MM.1S (cell line): ENCODE results near the gene CDK11B.

ENCODE experiments used
- DNase-seq: peaks from one replicate; pipeline ENCODE4 v3.0.0-alpha.2; 2015
- H2AFZ ChIP-seq: fragments of 300-600 bp; sonication (generic); 2 replicates; pipeline ENCODE4 v1.6.0; 2016; ENCODE audit warnings: antibody characterized with exemption, low read length
- H3F3A ChIP-seq: fragments of 300-600 bp; sonication (generic); 2 replicates; pipeline ENCODE4 v1.6.1; 2016; ENCODE audit warnings: mild to moderate bottlenecking, antibody characterized with exemption, low read length, moderate library complexity, mixed read lengths; ENCODE audit not compliant: insufficient read depth
- H3K27ac ChIP-seq: fragments of 300-600 bp; sonication (generic); 2 replicates; pipeline ENCODE4 v1.5.1; 2016; ENCODE audit warnings: mild to moderate bottlenecking, low read length
- H3K27me3 ChIP-seq: fragments of 300-600 bp; sonication (generic); replicated peaks from 2 replicates; pipeline ENCODE4 v1.6.0; 2016; ENCODE audit warnings: low read length; ENCODE audit not compliant: insufficient read depth
- H3K36me3 ChIP-seq: fragments of 300-600 bp; sonication (generic); replicated peaks from 2 replicates; pipeline ENCODE4 v1.6.1; 2016; ENCODE audit warnings: mild to moderate bottlenecking, low read length, mixed read lengths; ENCODE audit not compliant: insufficient read depth
- H3K4me1 ChIP-seq: fragments of 300-600 bp; sonication (generic); 2 replicates; pipeline ENCODE4 v1.6.1; 2016; ENCODE audit warnings: low read length, mixed read lengths
- H3K4me2 ChIP-seq: fragments of 300-600 bp; sonication (generic); 2 replicates; pipeline ENCODE4 v1.6.0; 2016; ENCODE audit warnings: low read depth, low read length
- H3K4me3 ChIP-seq: fragments of 300-600 bp; sonication (generic); 2 replicates; pipeline ENCODE4 v1.5.1; 2016; ENCODE audit warnings: low read length, mixed read lengths
- H3K79me2 ChIP-seq: fragments of 300-600 bp; sonication (generic); 2 replicates; pipeline ENCODE4 v1.6.1; 2016; ENCODE audit warnings: mixed run types, low read length, mixed read lengths
- H3K9ac ChIP-seq: fragments of 300-600 bp; sonication (generic); 2 replicates; pipeline ENCODE4 v1.6.1; 2016; ENCODE audit warnings: low read length, mixed read lengths
- H3K9me2 ChIP-seq: fragments of 300-600 bp; sonication (generic); replicated peaks from 2 replicates; pipeline ENCODE4 v1.6.1; 2016; ENCODE audit warnings: mild to moderate bottlenecking, low read length, mixed read lengths; ENCODE audit not compliant: insufficient read depth
- H3K9me3 ChIP-seq: fragments of 300-600 bp; sonication (generic); replicated peaks from 2 replicates; pipeline ENCODE4 v1.6.1; 2016; ENCODE audit warnings: mild to moderate bottlenecking, low read length, mixed read lengths; ENCODE audit not compliant: insufficient read depth
- H4K20me1 ChIP-seq: fragments of 300-600 bp; sonication (generic); 2 replicates; pipeline ENCODE4 v1.6.1; 2016; ENCODE audit warnings: mild to moderate bottlenecking, low read length, moderate library complexity, mixed read lengths; ENCODE audit not compliant: insufficient read depth
- CTCF ChIP-seq: fragments of 300-600 bp; sonication (generic); IDR thresholded peaks from 2 replicates; pipeline ENCODE4 v1.5.1; 2016; ENCODE audit warnings: antibody characterized with exemption, low read length, mixed read lengths
- EZH2 ChIP-seq: fragments of 300-600 bp; sonication (generic); optimal IDR thresholded peaks from 2 replicates; pipeline ENCODE3; 2017; ENCODE audit warnings: low read depth, mild to moderate bottlenecking, antibody characterized with exemption, low read length, mixed read lengths
- EZH2phosphoT487 ChIP-seq: fragments of 300-600 bp; sonication (generic); IDR thresholded peaks from 2 replicates; pipeline ENCODE4 v1.6.1; 2018; ENCODE audit warnings: antibody characterized with exemption, low read length

CDK11B gene

GRCh38 chr1:1613509-1614082, 45.2 kb downstream of the CDK11B start:
- H3F3A ChIP-seq, result peaks cover 12% of the 10 kb centered on the region; the same call in 1 of the 2 replicates
- no peaks in the 10 kb centered on the region for H3K36me3 ChIP-seq
- H3K27me3 ChIP-seq, result no peaks in the 10 kb centered on the region
- no peak overlapping the region for H2AFZ ChIP-seq
- H3K9ac ChIP-seq, result no peak overlapping the region
- DNase-seq, result no peak
- H3K9me2 ChIP-seq, result no peaks in the 10 kb centered on the region
- H3K9me3 ChIP-seq, result no peaks in the 10 kb centered on the region
- no peak overlapping the region for H3K4me2 ChIP-seq
- H4K20me1 ChIP-seq, result no peaks in the 10 kb centered on the region
- H3K4me1 ChIP-seq, result peaks cover 19% of the 10 kb centered on the region
- no peak overlapping the region for H3K4me3 ChIP-seq
- H3K27ac ChIP-seq, result no peak overlapping the region
- TF ChIP-seq CTCF (no peak), EZH2 (no peak), EZH2phosphoT487 (no peak)
- peaks cover 23% of the 10 kb centered on the region for H3K79me2 ChIP-seq

GRCh38 chr1:1612104-1612400, 46.8 kb downstream of the CDK11B start:
- H4K20me1 ChIP-seq, result no peaks in the 10 kb centered on the region
- no peak overlapping the region for H2AFZ ChIP-seq

GRCh38 chr1:1610796-1611195, 48.0 kb downstream of the CDK11B start:
- H3K4me2 ChIP-seq, result peak overlapping the region; percentile 23; the same call in 1 of the 2 replicates
- no peaks in the 10 kb centered on the region for H3K36me3 ChIP-seq

More at GRCh38 chr1:1612104-1612400, 46.8 kb downstream of the CDK11B start:
- Histone ChIP-seq H3K4me1 (peaks cover 19% of the 10 kb centered on the region), H3K36me3 (no peaks in the 10 kb centered on the region), H3K4me3 (no peak overlapping the region), H3K9me3 (no peaks in the 10 kb centered on the region), H3F3A (peaks cover 12% of the 10 kb centered on the region; the same call in 1 of the 2 replicates), H3K9ac (no peak overlapping the region), H3K9me2 (no peaks in the 10 kb centered on the region), H3K4me2 (no peak overlapping the region), H3K79me2 (peaks cover 23% of the 10 kb centered on the region), H3K27ac (no peak overlapping the region), H3K27me3 (no peaks in the 10 kb centered on the region)
- no peak for DNase-seq
- TF ChIP-seq EZH2, result no peak
- no peak for TF ChIP-seq CTCF
- no peak for TF ChIP-seq EZH2phosphoT487

More at GRCh38 chr1:1610796-1611195, 48.0 kb downstream of the CDK11B start:
- Histone ChIP-seq H3K9me3 (no peaks in the 10 kb centered on the region), H2AFZ (no peak overlapping the region), H3K9ac (no peak overlapping the region), H3K9me2 (no peaks in the 10 kb centered on the region), H3K4me1 (peaks cover 19% of the 10 kb centered on the region), H3K4me3 (no peak overlapping the region), H3K27ac (peak overlapping the region; percentile 45; the same call in 1 of the 2 replicates), H3K27me3 (no peaks in the 10 kb centered on the region), H3K79me2 (peaks cover 15% of the 10 kb centered on the region), H4K20me1 (no peaks in the 10 kb centered on the region), H3F3A (peaks cover 12% of the 10 kb centered on the region; the same call in 1 of the 2 replicates)
- TF ChIP-seq CTCF (no peak), EZH2phosphoT487 (no peak), EZH2 (no peak)
- no peak for DNase-seq
